WTC11 (cell line): ENCODE data around the gene POU2F1. TPM values are rescaled to one million over a fixed set of nuclear protein-coding genes. Genes with fewer than 3 reads are reported as not detected.
A peak's percentile ranks its signal among the peaks of the same experiment; 100 is the strongest.

Experiments used
- ATAC-seq: fragments of 200-7000 bp; cut with Tn5 transposase; 2 replicates; pipeline ENCODE4 v1.10.0; 2021; ENCODE audit warnings: mild to moderate bottlenecking, moderate library complexity
- CTCF ChIA-PET: fragments of 300-600 bp; sonication (Branson Sonifier 250); formaldehyde crosslinking; loops from one replicate; lab custom pipeline; 2021; ENCODE audit warnings: antibody characterized with exemption; lab: Charles Lee
- POLR2A ChIA-PET: fragments of 350-600 bp; sonication (Branson Sonifier 250); formaldehyde crosslinking; loops from one replicate; lab custom pipeline; 2021; ENCODE audit warnings: antibody characterized with exemption; lab: Charles Lee
- DNase-seq: peaks from one replicate; pipeline ENCODE4 v3.0.0; 2021; ENCODE audit warnings: low spot score
- H3K27ac Mint-ChIP-seq: 2 replicates; pipeline ENCODE4 v1.8.0; 2021; ENCODE audit warnings: mixed read lengths
- H3K27me3 Mint-ChIP-seq: 2 replicates; pipeline ENCODE4 v1.8.0; 2021; ENCODE audit warnings: low read depth, mild to moderate bottlenecking, moderate library complexity, mixed read lengths
- H3K36me3 Mint-ChIP-seq: 2 replicates; pipeline ENCODE4 v1.8.0; 2021; ENCODE audit warnings: mixed read lengths
- H3K4me1 Mint-ChIP-seq: 2 replicates; pipeline ENCODE4 v1.8.0; 2022; ENCODE audit warnings: mixed read lengths
- H3K4me3 Mint-ChIP-seq: 2 replicates; pipeline ENCODE4 v1.8.0; 2021; ENCODE audit warnings: mild to moderate bottlenecking, moderate library complexity, mixed read lengths
- H3K9me3 Mint-ChIP-seq: 2 replicates; pipeline ENCODE4 v1.8.0; 2021; ENCODE audit warnings: mixed read lengths
- ATF2 ChIP-seq: sonication (generic); formaldehyde crosslinking; IDR thresholded peaks from 2 replicates; pipeline ENCODE4 v1.8.1; 2022; ENCODE audit warnings: low read depth, missing genetic modification reagents, borderline replicate concordance
- ATF3 ChIP-seq: sonication (generic); formaldehyde crosslinking; conservative IDR thresholded peaks from 2 replicates; pipeline ENCODE4 v1.8.1; 2022; ENCODE audit warnings: mild to moderate bottlenecking, missing genetic modification reagents
- CDX4 ChIP-seq: fragments of 250-450 bp; sonication (Bioruptor Pico); IDR thresholded peaks from 2 replicates; pipeline ENCODE4 v1.9.0; 2021; ENCODE audit warnings: moderate library complexity, mild to moderate bottlenecking, inconsistent platforms, borderline replicate concordance
- E2F4 ChIP-seq: sonication (generic); formaldehyde crosslinking; IDR thresholded peaks from 2 replicates; pipeline ENCODE4 v1.8.1; 2022; ENCODE audit warnings: low read depth, mild to moderate bottlenecking, moderate library complexity, missing genetic modification reagents, borderline replicate concordance
- ELF4 ChIP-seq: sonication (generic); formaldehyde crosslinking; IDR thresholded peaks from 2 replicates; pipeline ENCODE4 v1.8.1; 2022; ENCODE audit warnings: low read depth, mild to moderate bottlenecking, moderate library complexity, missing genetic modification reagents
- ESRRA ChIP-seq: sonication (generic); formaldehyde crosslinking; IDR thresholded peaks from 2 replicates; pipeline ENCODE4 v1.8.1; 2022; ENCODE audit warnings: mild to moderate bottlenecking, missing genetic modification reagents, borderline replicate concordance
- FOXJ3 ChIP-seq: sonication (generic); formaldehyde crosslinking; IDR thresholded peaks from 2 replicates; pipeline ENCODE4 v1.9.0; 2021; ENCODE audit warnings: missing genetic modification reagents, mild to moderate bottlenecking, borderline replicate concordance
- FOXK1 ChIP-seq: sonication (generic); formaldehyde crosslinking; IDR thresholded peaks from 2 replicates; pipeline ENCODE4 v1.8.0; 2022; ENCODE audit warnings: mild to moderate bottlenecking, moderate library complexity, missing genetic modification reagents
- GTF2I ChIP-seq: fragments of 250-450 bp; sonication (Bioruptor Pico); conservative IDR thresholded peaks from 2 replicates; pipeline ENCODE4 v1.4.0; 2021; ENCODE audit warnings: mild to moderate bottlenecking
- JAZF1 ChIP-seq: fragments of 250-450 bp; sonication (Bioruptor Pico); IDR thresholded peaks from 2 replicates; pipeline ENCODE4 v1.9.0; 2021; ENCODE audit warnings: moderate library complexity, mild to moderate bottlenecking, inconsistent platforms
- MAX ChIP-seq: sonication (generic); formaldehyde crosslinking; IDR thresholded peaks from 2 replicates; pipeline ENCODE4 v1.8.0; 2022; ENCODE audit warnings: mild to moderate bottlenecking, missing genetic modification reagents
- NFATC4 ChIP-seq: fragments of 250-450 bp; sonication (Bioruptor Pico); IDR thresholded peaks from 2 replicates; pipeline ENCODE4 v1.9.0; 2021; ENCODE audit warnings: mild to moderate bottlenecking
- RELA ChIP-seq: sonication (generic); formaldehyde crosslinking; IDR thresholded peaks from 2 replicates; pipeline ENCODE4 v1.8.1; 2022; ENCODE audit warnings: missing genetic modification reagents, mild to moderate bottlenecking, borderline replicate concordance
- TEAD1 ChIP-seq: sonication (generic); formaldehyde crosslinking; IDR thresholded peaks from 2 replicates; pipeline ENCODE4 v1.8.0; 2022; ENCODE audit warnings: mild to moderate bottlenecking, missing genetic modification reagents
- USF2 ChIP-seq: sonication (generic); formaldehyde crosslinking; IDR thresholded peaks from 2 replicates; pipeline ENCODE4 v1.8.1; 2023; ENCODE audit warnings: mild to moderate bottlenecking, missing genetic modification reagents, moderate library complexity
- ZBTB21 ChIP-seq: sonication (generic); formaldehyde crosslinking; IDR thresholded peaks from 2 replicates; pipeline ENCODE4 v1.8.1; 2023; ENCODE audit warnings: mild to moderate bottlenecking, missing genetic modification reagents, borderline replicate concordance
- ZBTB43 ChIP-seq: sonication (generic); formaldehyde crosslinking; IDR thresholded peaks from 2 replicates; pipeline ENCODE4 v1.8.1; 2023; ENCODE audit warnings: mild to moderate bottlenecking, missing genetic modification reagents
- ZMAT4 ChIP-seq: fragments of 250-450 bp; sonication (Bioruptor Pico); IDR thresholded peaks from 2 replicates; pipeline ENCODE4 v1.9.0; 2021; ENCODE audit warnings: mild to moderate bottlenecking
- ZNF416 ChIP-seq: fragments of 250-450 bp; sonication (Bioruptor Pico); IDR thresholded peaks from 2 replicates; pipeline ENCODE4 v1.9.0; 2021; ENCODE audit warnings: mild to moderate bottlenecking, inconsistent platforms
- ZNF532 ChIP-seq: fragments of 250-450 bp; sonication (Bioruptor Pico); IDR thresholded peaks from 2 replicates; pipeline ENCODE4 v1.9.0; 2021; ENCODE audit warnings: mild to moderate bottlenecking, borderline replicate concordance
- total RNA-seq: library from RNA; stranded (reverse); gene quantifications from 3 replicates; pipeline ENCODE4 v1.2.3, GENCODE V29; 2021

The POU2F1 gene
- total RNA-seq, 1 experiment from 2014 or later: 51.3 TPM

- H3K4me1 Mint-ChIP-seq: peaks cover 79% of the 10 kb centered on the region
- POLR2A ChIA-PET: no interaction called here
Observed at GRCh38 chr1:167229719-167230385, 9.2 kb downstream of the POU2F1 start.

GRCh38 chr1:167230437-167230836 lies 9.8 kb downstream of the POU2F1 start:
- H3K9me3 Mint-ChIP-seq: no peaks in the 10 kb centered on the region
- peaks cover 79% of the 10 kb centered on the region for H3K4me1 Mint-ChIP-seq
- H3K36me3 Mint-ChIP-seq: no peaks in the 10 kb centered on the region
- H3K27ac Mint-ChIP-seq: peak overlapping the region; percentile 23; the same call in 1 of the 2 replicates
- TF ChIP-seq ATF2 (CRISPR knock-in tag): no peak
- TF ChIP-seq ATF3 (CRISPR knock-in tag): no peak
- TF ChIP-seq MAX (CRISPR knock-in tag): no peak
- no peak for TF ChIP-seq ZNF532
- no peak for TF ChIP-seq ZBTB43
- no peak for TF ChIP-seq ELF4
- no peak for TF ChIP-seq RELA (CRISPR knock-in tag)
- no peak for TF ChIP-seq ZNF416 (CRISPR knock-in tag)
- no peak for TF ChIP-seq JAZF1 (CRISPR knock-in tag)
- TF ChIP-seq USF2 (CRISPR knock-in tag): no peak
- no peak for TF ChIP-seq GTF2I
- no peak for TF ChIP-seq CDX4
- no peak for TF ChIP-seq ZMAT4 (CRISPR knock-in tag)
- TF ChIP-seq ESRRA: no peak
- no peak for TF ChIP-seq ZBTB21
- TF ChIP-seq NFATC4 (CRISPR knock-in tag): no peak
- no peak for TF ChIP-seq FOXK1
- TF ChIP-seq FOXJ3 (CRISPR knock-in tag): no peak
- TF ChIP-seq E2F4 (CRISPR knock-in tag): no peak
- no peak for ATAC-seq
- DNase-seq: no peak
- ChIA-PET POLR2A (no interaction called here), CTCF (interaction anchor here (0.8 to 1.8 kb wide), 5 partner anchors 10 to 320 kb away, joined by 3 to 10 read pairs (median 3); partner anchors contain the start of gene POU2F1)
- H3K4me3 Mint-ChIP-seq: no peak overlapping the region
- no peaks in the 10 kb centered on the region for H3K27me3 Mint-ChIP-seq

More at GRCh38 chr1:167229719-167230385, 9.2 kb downstream of the POU2F1 start:
- H3K9me3 Mint-ChIP-seq: no peaks in the 10 kb centered on the region
- CTCF ChIA-PET: interaction anchor here (0.8 to 1.8 kb wide), 6 partner anchors 9 to 310 kb away, joined by 3 to 10 read pairs (median 4); partner anchors contain the start of gene POU2F1
- H3K27me3 Mint-ChIP-seq: no peaks in the 10 kb centered on the region
- DNase-seq (no peak), ATAC-seq (no peak)
- no peak overlapping the region for H3K27ac Mint-ChIP-seq
- no peak for TF ChIP-seq TEAD1 (CRISPR knock-in tag)
- no peak overlapping the region for H3K4me3 Mint-ChIP-seq
- H3K36me3 Mint-ChIP-seq: no peaks in the 10 kb centered on the region
